Measurements from ENCODE around the gene HEXD. TPM values are rescaled to one million over a fixed set of nuclear protein-coding genes. Genes with fewer than 3 reads are reported as not detected.
"Not testable (repeated sequence)": the region's sequence is repeated elsewhere in the genome, so short reads cannot be mapped to it uniquely, and the experiment has no call there.

Gene HEXD
- total RNA-seq, 2 donors from 2014 or later, result 76.1 to 145 TPM

GRCh38 chr17:82457073-82457928, 39.2 kb downstream of the HEXD start:
- intact Hi-C loops (cut with DNase I), result loop anchor here (5.0 kb wide), 1 partner anchor 40 kb away; no protein-coding TSS in a partner anchor
- peaks cover 8% of the 10 kb centered on the region for H3K4me1 ChIP-seq (replicated peaks)

DNA sequence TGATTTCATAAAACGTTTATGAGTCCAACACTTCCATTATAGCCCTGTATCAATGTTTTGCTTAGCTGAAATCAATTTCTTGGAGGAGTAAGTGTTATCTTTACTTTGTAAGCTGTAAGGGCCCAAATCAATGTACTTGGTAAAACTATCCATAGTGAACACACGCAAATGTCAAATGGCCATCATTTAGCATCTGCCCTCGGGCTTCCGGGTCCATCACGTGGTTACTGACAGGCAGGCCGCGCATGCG, 39.7 kb downstream of the HEXD start:
- H3K4me1 ChIP-seq (replicated peaks), result peaks cover 8% of the 10 kb centered on the region
- TF ChIP-seq POLR2A (IDR thresholded peaks at IDR 0.05) (no peak), CTCF (IDR thresholded peaks at IDR 0.05) (no peak), POLR2AphosphoS5 (IDR thresholded peaks at IDR 0.05) (peak; percentile 60)
- DNase-seq (ENCODE audit: low spot score), result no peak

More at GRCh38 chr17:82457073-82457928, 39.2 kb downstream of the HEXD start:
- Histone ChIP-seq H3K36me3 (no peaks in the 10 kb centered on the region), H3K27ac (peak overlapping the region; percentile 100), H3K27me3 (replicated peaks; ENCODE audit: insufficient read depth) (no peaks in the 10 kb centered on the region), H3K9me3 (no peaks in the 10 kb centered on the region), H3K4me3 (peak overlapping the region; percentile 67 to 95)
- WGBS, result 57% methylated on average over 10 of the region's 10 CpGs
- no peak for DNase-seq (ENCODE audit: low spot score)
- TF ChIP-seq POLR2AphosphoS5 (IDR thresholded peaks at IDR 0.05), result no peak
- no peak for TF ChIP-seq CTCF (IDR thresholded peaks at IDR 0.05)
- TF ChIP-seq POLR2A (IDR thresholded peaks at IDR 0.05), result no peak

GRCh38 chr17:82458179-82458884, 40.2 kb downstream of the HEXD start, which contains the start of gene NARF:
Gene NARF, plus strand, starts transcription at chr17:82458741. Its CDS starts 63 bp downstream, at chr17:82458804.
- H3K27me3 ChIP-seq (replicated peaks; ENCODE audit: insufficient read depth), result no peaks in the 10 kb centered on the region
- DNase-seq (ENCODE audit: low spot score), result peak; percentile 98
- peaks cover 8% of the 10 kb centered on the region for H3K4me1 ChIP-seq (replicated peaks)
- intact Hi-C loops (cut with DNase I), result loop anchor here (2.0 to 5.0 kb wide), 2 partner anchors 39 to 40 kb away; partner anchors contain the start of genes HEXD and OGFOD3
- H3K36me3 ChIP-seq, result no peaks in the 10 kb centered on the region
- under 1% methylated on average over 59 of the region's 85 CpGs for WGBS
- peak within 1 kb of the TSS; percentile 100 for H3K27ac ChIP-seq
- peak within 1 kb of the TSS; percentile 67 to 95 for H3K4me3 ChIP-seq
- TF ChIP-seq POLR2AphosphoS5 (IDR thresholded peaks at IDR 0.05) (peak; percentile 96), CTCF (IDR thresholded peaks at IDR 0.05) (no peak), POLR2A (IDR thresholded peaks at IDR 0.05) (peak; percentile 93)
- H3K9me3 ChIP-seq, result no peaks in the 10 kb centered on the region

More for the DNA sequence above, 39.7 kb downstream of the HEXD start:
- 0% methylated on average over 8 of the region's 8 CpGs for WGBS
- Histone ChIP-seq H3K36me3 (no peaks in the 10 kb centered on the region), H3K27ac (peak overlapping the region; percentile 100), H3K4me3 (peak overlapping the region; percentile 67 to 95), H3K27me3 (replicated peaks; ENCODE audit: insufficient read depth) (no peaks in the 10 kb centered on the region), H3K9me3 (no peaks in the 10 kb centered on the region)
- intact Hi-C loops (cut with DNase I), result loop anchor here (2.0 to 5.0 kb wide), 2 partner anchors 39 kb away; partner anchors contain the start of genes HEXD and OGFOD3

DNA sequence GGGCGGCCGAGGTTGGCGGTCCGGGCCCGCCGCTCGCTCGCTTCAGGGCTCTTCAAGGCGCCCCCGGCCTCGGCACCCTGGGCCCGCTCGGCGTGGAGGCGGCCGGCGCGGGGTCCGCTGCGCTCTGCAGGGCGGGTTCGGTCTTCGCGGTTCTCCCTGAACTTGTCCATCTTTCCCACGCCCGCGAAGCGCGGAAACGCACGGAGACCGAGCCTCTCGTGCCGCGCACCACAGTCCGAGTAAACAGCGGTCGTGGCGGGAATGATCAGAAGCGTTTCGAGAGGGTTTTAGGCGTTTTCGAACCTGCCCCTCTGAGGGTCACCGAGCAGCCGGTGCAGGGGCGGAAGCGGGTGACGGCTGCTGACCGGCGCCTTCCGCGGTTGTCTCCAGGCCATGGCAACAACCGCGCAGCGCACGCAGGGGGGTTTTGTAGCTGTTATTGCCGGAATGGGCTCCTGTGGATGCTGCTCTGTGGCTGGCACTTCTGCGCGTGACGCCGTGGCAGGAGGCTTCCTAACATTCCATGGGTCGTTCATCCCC, 40.8 kb downstream of the HEXD start:
- Histone ChIP-seq H3K9me3 (no peaks in the 10 kb centered on the region), H3K4me3 (peak overlapping the region; percentile 67 to 95), H3K27me3 (replicated peaks; ENCODE audit: insufficient read depth) (no peaks in the 10 kb centered on the region), H3K36me3 (no peaks in the 10 kb centered on the region), H3K27ac (peak overlapping the region; percentile 100), H3K4me1 (replicated peaks) (peaks cover 8% of the 10 kb centered on the region)
- DNase-seq (ENCODE audit: low spot score), result no peak
- intact Hi-C loops (cut with DNase I), result loop anchor here (2.0 to 5.0 kb wide), 2 partner anchors 38 to 40 kb away; partner anchors contain the start of genes HEXD and OGFOD3
- under 1% methylated on average over 32 of the region's 62 CpGs for whole genome bisulfite sequencing
- TF ChIP-seq POLR2AphosphoS5 (IDR thresholded peaks at IDR 0.05) (no peak), POLR2A (IDR thresholded peaks at IDR 0.05) (no peak), CTCF (IDR thresholded peaks at IDR 0.05) (no peak)

DNA sequence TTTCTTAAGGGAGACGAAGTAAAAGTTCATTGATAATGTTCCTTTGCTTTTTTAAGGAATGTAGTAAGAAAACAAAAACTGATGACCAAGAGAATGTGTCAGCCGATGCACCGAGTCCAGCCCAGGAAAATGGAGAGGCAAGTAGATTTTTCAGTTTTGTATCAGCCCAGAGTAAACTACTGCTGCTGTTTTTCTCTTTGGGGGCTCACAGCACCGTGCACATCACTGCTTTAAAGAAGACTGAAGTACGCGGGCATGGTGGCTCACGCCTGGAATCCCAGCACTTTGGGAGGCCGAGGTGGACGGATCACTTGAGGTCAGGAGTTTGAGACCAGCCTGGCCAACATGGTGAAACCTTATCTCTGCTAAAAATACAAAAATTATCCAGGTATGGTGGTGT, 41.8 kb downstream of the HEXD start:
- H3K9me3 ChIP-seq; H3K4me1 ChIP-seq (replicated peaks); H3K36me3 ChIP-seq; H3K27me3 ChIP-seq (replicated peaks; ENCODE audit: insufficient read depth); H3K27ac ChIP-seq; H3K4me3 ChIP-seq; DNase-seq (ENCODE audit: low spot score): not testable (repeated sequence)
- intact Hi-C loops (cut with DNase I), result loop anchor here (2.0 to 5.0 kb wide), 2 partner anchors 37 to 41 kb away; partner anchors contain the start of genes HEXD and OGFOD3
- 89% methylated on average over 9 of the region's 9 CpGs for WGBS
